Stimulated activated CD8-positive, alpha-beta memory T cell treated with anti-CD3 and anti-CD28 coated beads, Interleukin-4, amount 100 ng/mL, for 48 hours (primary cell): Measurements from ENCODE around the gene MRPL17.
A peak's percentile ranks its signal among the peaks of the same experiment; 100 is the strongest.

Experiments
- DNase-seq: peaks from one replicate; pipeline ENCODE4 v3.0.0-alpha.2; 2020

Gene MRPL17

DNA sequence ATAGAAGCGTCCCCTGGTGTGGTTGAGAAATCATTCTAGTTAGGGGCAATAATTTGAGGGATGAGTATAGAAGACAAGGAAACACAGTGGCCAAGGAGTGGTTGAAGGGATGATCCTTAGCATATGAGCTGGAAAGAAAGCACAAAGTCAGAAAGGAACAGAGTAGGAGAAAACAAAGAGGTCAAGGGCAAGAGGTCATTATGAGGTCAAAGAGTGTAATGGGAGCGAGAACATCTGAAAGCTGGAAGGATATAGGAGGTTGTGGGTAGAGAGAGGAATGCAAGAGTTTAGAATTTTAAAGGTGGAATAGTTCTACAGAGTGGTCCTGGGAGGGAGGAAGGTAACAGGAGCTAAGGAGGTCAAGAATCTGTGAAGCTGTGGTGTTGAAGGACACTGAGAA is 29.5 kb downstream of the MRPL17 start:
- no peak for DNase-seq

DNA sequence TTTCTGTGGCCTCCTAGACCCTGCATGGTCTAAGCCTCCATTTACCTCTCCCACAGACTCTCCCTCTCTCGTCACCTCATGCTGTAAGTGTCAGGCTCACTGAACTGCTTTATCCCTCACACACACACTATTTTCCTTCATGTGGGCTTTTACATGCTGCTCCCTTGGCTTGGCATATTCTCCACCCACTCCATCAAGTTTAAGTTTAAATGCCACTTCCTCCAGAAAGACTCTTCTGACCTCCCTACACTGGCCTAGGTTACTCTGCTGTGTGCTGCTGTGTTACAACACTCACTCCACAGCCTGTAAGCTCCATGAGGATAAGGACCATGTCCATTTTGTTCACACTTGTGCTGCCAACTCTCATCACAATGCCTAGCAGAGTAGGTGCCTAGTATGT is 30.0 kb downstream of the MRPL17 start:
- no peak for DNase-seq

DNA sequence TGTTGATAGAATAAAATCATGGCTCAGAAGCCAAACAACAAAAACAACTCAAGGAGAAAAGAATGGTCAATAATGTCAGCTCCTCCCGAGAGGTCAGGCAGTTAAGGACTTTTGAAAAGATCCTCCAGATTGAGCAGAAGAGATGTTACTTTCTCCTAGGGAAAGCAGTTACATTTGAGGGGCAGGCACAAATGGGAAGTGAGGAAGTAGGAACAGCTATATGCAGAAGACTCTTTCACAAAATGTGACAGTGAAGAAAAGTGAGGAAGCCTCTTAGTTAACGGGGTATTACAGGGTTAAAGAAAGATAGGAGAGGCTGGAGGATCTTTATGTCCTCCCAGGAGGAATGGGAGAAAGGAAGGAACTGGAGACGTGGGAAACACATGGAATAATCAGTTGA is 31.0 kb downstream of the MRPL17 start:
- no peak for DNase-seq

DNA sequence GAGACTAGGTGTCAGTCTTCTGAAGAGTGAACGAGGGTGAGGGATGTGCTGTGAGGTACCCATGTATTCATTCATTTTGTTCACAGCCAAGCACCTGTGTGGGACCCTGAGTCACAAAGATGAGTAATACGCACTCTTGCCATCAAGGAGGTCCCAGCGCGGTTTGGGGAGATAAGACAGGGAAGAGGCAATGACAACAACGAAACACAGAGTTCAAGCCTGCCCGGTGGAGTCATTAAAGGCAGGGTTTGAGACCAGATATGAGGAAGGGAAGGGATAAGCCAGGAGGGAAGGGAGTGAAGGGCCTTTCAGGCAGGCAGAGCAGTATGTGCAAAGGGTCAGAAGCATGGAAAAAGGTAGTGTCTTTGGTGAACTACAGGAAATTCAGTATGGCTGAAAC is 32.2 kb downstream of the MRPL17 start:
- peak; percentile 69 for DNase-seq

DNA sequence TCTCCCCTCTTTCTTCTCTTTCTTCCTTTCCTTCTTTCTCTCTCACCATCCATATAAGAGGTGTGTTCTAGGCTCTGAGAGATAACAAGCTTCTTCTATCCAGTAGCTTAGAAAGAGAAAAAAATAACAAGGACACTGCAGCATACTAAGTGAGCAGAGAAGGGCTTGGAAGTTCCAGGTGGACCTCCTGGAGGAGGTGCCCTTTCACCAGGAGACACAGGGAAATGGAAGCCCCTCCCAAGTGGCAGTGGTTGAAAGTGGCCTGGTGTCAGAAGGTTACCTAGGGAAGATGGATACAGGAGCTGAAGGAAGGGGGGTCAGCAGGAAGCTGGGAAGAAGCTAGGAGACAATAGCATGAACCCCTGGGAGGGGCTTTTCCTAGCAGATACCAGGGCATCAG is 33.0 kb downstream of the MRPL17 start:
- no peak for DNase-seq

DNA sequence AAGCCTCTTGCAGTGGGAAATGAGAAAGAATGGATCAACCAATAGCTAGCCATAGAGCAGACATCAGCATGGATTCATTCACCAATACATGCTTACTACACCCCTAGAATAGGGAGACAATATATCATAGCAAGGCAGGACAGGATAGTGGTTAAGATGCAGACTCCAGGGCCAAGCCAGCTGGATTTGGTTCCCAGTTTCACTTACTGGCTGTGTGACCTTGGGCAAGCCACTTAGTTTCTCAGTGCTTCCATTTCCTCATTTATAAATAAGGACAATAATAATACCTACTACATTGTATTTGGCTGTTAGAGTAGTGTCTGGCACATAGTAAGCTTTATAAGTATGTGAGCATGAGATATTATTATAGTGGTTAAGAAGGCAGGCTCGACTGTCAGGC is 34.6 kb downstream of the MRPL17 start:
- DNase-seq = no peak

DNA sequence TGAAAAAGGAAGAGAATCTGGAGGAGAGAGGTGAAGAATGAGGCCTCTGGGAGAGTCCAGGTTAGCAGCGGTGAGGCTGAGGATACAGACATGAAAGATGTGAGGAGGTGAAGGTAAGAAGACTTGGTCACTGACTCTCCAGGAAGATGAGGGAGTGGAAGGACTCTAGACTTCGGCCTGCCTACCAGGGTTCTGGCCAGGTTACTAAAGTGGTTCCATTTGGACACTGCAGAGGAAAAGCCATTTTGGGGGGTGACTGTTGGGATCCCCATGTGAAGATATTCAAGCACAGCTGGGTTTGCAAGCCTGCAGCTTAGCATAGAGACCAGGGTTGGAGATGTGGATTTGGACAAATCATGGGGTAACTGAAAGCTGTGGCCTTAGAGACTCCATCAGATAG is 35.3 kb downstream of the MRPL17 start:
- DNase-seq = no peak

DNA sequence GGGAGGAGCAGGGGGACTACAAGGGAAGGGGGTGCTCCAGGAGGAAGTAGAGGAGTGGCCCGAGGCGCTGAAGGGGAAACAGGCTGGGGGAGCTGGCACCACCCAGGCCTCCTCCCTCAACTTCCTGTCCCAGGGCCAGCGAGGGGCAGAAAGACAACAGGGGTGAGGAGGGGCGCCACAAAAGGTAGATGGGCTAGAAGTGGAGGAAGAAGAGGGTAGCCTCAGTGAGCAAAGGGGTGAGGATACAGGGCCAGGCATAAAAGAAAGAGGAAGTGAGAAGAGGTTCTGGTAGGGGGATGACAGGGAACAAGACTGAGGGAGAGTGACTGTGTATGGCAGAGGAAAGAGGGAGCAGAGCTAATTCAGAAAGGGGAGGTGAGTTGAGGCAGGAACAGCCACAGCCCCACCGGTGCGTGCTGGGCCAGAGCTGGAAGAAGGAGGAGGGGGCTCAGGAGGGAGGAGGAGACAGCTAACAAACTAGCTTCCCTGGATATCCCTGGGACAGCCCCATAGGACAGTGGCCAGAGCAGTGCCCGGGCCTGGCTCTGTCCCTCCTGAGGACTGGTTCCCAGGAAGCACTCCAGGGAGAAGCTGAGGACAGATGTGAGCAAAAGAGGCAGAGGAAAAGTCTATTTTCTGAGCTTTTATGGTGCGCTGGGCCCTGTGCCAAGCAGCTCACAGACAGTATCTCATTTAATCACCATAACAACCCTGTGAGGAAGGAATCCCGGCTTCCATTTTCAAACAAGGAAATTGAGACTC is 36.0 kb downstream of the MRPL17 start:
- peak; percentile 50 for DNase-seq

DNA sequence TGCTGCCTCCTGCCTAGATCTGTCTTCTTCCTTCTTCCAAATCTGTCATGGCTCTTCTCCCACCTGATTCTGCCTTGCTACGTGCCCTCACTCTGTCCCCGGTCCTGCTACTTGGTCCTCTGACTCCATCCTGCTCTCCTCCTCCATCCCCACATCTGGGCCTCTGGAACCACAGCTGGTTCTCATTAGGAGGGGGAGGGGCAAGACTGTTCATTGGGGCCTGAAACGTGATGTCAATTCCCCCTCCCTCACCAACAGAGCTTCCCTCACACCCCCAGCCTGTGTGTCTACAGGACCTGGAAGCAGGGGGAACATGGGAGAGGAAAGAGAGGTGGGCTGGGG is 36.6 kb downstream of the MRPL17 start:
- peak; percentile 36 for DNase-seq

DNA sequence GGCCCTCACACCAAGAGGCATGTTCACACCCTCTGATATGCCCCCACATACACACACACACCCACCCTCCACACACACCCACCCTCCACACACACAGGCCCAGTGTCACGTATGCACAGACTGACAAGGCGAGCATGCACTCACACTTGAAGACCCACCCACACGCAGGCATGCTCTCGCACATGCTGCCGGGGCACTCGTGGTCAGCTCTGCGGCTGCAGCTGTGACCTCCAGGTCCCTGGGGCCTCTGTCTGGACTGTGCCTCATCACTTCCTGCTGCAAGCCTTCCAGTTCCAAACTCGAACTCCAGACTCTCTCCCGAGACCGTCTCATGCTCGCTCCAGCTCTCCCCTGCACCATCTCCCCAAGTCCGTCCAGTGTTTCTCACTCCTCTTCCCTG is 37.1 kb downstream of the MRPL17 start:
- DNase-seq = no peak

DNA sequence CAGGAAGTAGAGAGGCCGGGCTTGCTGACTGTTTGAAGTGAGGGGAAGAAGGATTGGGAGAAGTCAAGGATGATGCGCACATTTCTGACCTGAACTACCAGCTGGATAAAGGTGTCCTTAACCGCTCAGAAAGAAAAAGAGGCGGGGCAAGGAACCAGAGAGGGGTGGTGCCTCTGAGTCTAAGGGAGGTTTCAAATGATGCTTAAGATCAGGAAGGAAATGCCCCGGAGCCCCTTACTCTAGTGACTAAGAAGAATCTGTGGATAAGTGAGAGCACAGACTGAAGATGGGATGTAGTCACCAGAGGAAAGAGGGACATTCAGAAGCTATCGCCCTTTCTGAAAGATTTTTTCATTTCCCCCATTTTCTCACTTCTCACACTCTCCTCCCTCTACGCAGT is 40.2 kb downstream of the MRPL17 start:
- no peak for DNase-seq

DNA sequence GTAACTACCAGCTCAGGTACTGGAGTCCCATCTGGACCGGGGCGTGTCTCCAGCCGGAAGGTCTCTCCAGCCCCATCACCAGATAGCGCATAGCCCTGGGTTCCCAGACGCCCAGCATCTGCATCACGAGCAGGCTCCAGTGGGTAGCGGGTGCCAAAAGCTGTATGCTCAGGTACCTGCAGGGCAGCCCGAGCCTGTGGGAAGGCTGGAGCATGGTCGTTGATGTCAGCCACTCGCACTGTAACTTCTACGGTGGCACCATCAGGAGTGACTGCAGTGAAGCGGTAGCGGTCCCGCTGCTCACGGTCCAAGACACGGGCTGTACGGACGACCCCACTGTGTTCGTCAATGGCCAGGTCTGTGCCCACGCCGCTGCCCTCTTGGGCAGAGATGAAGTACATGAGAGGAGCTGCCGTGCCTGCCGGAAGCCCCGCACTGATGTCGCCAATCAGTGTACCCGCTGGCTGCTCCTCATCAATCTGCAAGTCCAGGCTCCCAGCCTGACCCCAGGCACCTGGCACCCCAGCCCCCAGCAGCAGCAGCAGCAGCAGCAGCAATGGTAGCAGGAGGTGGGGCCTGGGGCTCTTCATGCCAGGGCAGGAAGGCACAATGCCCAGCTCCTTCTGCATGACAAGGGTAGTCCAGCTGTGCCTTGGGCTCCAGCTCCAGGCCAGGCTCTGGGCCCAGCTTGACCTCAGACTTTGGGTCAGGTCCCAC is 42.0 kb downstream of the MRPL17 start:
- no peak for DNase-seq

DNA sequence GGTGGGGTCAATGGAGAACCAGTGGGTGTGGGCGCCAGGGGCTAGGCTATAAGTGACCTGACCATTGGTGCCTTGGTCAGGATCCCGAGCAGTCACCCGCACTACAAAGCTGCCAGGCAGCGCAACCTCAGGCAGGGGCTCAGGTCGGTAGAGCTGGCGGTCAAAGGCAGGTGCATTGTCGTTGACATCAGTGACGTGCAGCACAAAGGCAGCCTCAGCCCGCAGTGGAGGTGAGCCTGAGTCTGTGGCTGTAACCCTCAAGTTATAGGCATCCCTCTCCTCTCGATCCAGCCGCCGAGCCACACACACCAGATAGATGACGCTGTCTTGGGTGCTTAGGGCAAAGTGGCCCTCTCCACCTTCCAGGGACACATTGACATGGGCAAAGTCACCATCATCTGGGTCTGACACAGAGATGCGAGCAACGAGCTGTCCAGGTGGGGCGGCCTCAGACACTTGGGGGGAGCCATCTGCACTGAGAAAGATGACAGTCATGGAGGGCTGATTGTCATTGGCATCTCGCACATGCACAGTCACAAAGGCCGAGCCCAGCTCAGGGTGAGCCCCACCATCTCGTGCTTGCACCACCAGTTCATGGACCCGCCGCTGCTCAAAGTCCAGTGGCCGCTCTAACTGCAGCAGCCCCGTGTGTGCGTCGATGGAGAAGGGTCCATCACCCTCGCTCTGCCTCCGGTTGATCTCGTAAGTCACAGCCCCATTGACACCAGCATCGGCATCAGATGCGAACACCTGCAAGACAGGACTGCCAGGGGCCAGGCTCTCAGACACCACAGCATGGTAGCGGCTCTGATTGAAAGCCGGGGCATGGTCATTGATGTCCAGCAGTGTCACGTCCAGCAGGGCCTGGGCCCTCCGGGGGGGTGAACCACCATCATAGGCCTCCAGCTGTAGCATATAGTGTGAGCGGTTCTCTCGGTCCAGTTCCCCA is 42.8 kb downstream of the MRPL17 start:
- no peak for DNase-seq

DNA sequence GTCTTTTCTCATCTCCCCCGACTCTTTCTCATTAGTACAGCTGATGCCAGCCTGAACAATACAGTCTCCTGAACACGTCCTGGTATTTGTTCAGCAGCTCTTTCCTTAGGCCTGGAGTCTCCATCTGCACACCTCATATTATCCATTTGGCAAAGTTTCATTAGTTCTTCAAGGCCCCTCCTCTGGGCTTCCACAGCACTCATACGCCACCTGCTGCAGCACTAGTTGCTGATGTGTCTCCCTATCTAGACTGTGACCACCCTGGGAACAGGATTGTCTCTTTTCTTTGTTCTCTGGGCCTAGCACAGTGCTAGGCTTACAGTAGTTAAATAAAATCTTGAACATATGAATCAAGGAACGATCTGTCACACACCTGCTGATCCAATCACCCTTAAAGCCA is 44.7 kb downstream of the MRPL17 start:
- no peak for DNase-seq

DNA sequence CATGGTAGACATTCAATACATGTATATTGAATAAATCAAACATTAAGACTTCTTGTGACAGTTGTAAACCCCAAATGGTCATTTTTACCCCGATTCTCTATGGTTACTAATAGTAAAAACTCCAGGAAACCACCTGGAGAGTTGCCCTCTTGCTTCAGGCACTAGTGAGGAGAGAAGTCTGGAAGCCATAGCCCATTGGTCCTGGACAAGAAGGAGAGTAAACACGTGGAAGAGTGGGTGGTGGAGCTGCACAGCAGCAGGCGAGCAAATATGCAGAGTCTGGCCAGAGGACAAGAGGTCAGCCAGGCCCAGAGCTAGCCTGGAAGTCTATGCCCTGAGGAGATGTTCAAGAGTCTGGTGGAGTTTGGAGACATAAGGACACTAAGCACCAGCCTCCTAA is 45.3 kb downstream of the MRPL17 start:
- DNase-seq = no peak

DNA sequence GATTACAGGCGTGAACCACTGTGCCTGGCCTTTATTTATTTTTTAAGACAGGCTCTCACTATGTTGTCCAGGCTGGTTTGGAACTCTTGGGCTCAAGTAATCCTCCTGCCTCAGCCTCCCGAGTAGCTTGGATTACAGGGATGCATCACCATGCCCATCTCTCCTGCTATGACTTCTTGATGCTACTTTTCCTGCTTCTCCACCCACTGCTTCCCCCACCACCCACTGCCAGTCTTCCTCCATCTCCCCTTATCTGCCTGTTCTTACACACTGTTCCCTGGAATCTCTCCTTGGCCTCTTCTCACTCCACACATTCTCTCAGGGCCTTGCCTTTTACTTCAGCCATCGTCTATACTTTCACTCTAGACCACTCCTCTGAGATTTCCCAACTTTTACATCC is 46.7 kb downstream of the MRPL17 start:
- no peak for DNase-seq

DNA sequence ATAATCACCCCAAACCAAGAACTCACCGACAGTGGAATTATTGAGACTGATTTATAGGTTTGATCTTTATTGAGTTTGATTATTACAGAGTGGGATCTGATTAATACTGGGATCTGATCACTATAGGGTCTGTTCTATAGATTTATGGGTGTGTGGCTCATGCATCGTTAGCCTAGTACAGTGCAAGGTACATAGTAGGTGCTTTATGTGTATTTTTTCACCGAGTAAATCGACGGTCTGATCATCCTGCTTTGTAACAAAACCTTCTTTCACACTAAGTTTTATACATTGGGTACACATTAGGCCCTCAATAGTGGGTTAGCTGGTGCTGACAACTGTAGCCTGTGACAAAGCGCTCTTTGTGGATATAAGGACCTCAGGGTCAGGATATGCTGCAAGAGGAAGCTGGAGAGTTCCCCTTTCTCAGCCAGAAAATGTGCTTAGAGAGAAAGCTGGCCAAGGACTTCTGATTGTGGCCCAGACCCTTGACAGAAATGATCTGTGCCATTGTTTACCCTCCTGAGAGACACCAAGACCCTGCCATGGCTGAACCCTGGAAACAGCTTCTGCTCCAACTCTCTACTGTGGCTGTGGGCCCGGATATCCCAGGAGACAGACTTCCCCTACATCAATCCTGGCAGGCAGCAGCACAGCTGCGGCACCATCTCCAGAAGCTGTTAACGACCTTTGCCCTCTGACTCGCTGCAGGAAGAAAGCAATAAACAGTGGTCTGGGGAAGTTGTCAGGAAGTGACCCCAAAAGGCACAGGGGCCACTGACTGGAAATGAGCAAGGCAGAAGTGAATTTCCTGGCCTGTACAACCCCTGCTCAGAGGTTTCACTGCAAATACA is 47.8 kb downstream of the MRPL17 start:
- no peak for DNase-seq

DNA sequence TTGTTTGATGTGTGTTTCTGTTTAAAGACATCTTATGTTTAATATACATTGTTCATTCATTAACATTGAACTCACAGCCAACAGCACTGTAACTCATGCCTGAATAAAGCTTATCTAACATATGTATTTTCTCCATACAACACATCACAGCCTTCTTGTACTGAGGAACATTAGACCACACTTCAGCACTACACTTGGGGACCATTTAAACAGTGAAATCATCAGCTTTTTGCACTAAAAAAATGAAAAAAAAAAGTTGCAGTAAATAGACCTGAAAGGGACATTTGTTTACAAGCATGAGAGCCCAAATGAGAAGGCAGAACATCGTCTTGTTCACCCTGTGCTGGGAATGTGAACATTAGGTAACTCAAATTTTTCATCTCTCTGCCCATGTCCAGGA is 48.6 kb downstream of the MRPL17 start:
- no peak for DNase-seq

DNA sequence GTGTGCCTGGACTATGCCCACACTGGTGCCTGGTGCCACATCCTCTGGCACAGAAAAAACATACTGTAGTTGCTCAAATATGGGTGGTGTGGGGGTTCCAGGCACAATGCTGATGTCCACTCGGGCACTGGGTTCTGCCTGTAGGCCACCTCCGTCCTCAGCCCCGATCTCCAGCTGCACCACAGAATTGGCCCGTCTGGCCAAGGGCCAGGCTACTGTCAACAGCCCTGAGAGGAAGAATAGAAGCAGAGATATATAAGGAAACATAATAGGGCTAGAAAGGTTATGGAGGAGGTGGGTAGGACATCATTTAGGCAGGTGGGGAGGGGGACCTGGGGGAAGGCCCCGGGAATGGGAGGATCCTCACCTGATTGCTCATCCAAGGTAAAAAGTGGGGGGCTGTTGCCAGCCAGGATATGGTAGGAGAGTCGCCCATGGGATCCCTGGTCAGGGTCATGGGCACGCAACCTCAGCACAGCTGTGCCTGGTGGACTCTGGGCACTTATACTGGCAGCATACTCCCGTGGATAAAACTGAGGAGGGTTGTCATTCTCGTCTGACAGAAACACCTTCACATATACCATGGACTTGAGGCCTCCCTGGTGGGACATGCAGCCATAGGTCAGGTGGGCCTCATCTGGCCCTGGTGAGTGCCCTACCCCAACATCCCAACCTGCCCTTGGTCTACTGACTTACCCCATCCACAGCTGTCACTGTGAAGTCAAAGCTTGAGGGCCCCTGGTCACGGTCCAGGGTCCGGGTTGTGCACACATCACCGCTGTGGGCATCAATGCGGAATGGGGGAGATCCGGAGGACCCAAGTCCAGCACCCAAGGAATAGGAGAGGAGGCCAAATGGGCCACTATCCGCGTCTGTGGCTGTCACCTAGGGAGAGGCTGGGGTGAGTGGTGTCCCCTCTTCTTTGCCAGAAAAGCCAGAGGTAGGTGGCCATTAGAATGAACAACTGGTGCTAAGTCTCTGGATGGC is 49.4 kb downstream of the MRPL17 start:
- no peak for DNase-seq

DNA sequence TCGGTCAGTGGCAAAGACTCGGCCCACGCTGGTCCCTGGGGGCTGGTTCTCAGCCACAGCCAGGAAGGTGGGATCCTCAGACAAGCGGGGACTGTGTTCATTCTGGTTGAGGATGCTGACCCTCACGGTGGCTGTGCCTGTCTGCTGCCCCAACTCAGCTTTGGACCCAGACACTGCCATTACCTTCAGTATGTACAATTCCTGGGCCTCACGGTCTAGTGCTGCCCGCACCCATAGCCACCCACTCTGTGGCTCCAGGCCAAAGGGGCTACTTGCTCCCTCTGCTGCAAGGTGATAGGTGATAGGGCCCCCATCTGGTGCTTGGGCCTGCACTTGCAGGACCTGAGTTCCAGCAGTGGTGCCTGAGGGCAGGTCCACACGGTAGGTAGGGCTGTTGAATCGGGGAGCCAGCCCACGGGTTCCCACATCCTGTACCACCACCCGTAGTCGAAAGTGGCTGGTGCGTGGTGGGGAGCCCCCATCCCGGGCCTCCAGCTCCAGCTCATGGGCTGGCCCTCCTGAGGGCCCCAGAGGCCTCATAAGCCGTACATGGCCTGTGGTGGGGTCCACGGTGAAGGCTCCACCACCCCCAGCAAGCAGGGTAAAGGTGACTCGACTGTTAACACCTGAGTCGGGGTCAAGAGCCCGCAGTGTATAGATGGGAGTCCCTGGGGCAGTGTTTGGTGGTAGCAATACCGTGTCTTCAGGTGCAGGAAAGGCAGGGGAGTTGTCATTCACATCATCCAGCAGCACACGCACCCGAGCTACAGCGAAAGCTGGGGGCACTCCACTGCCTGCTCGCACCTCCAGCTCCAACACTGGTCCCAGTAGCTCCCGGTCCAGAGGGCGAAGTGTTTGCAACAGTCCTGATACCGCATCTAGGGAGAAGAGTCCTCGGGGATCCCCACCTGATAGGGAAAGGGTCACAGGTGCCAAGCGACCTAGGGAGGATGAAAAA is 50.7 kb downstream of the MRPL17 start:
- DNase-seq = no peak
